DMS153 treated with DMSO at 0.1 percent for 48 hours (cell line): Measurements from ENCODE around the gene RGS4.

Source experiments
- DNase-seq: peaks from one replicate; lab custom pipeline; 2025; ENCODE audit not compliant: unreplicated experiment; lab: John Stamatoyannopoulos, UW

The RGS4 gene

DNA sequence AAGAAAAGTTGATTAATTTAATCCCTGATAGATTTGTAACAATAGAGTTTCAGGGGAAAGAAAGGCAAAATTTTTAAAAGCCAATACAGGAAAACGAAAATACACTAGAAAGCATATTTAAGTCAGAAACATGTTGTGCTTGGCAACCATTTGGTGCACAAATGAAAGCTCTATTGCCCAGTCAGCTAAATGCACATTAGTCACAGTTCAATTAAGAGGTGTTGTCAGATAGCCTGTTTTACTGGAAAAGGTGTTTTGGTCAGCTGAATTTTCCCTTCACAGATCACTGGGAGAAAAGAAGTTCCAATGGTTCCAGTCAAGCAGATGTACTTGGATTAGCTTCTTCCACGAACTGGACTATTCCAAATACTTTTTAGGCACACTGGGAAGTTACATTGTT lies 25.4 kb downstream of the RGS4 start:
- DNase-seq: no peak

DNA sequence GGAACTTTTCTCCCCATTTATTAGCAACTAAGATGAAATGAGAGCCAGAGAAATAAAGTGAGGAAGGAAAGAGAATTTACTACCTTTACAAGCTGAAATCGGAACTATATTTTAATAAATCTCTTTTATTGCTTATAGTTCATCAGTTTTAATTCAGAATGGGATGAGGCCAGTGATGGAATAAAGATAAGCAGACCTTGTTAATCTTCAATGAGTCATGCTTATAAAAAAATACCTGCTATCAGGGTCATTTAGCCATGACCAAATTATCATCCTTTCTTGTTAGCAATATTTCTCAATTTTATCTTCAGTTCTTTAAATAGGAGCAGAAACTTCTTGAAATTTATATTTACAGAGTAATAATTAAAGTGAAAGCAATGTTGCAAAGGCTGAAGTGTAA lies 26.1 kb downstream of the RGS4 start:
- no peak for DNase-seq

DNA sequence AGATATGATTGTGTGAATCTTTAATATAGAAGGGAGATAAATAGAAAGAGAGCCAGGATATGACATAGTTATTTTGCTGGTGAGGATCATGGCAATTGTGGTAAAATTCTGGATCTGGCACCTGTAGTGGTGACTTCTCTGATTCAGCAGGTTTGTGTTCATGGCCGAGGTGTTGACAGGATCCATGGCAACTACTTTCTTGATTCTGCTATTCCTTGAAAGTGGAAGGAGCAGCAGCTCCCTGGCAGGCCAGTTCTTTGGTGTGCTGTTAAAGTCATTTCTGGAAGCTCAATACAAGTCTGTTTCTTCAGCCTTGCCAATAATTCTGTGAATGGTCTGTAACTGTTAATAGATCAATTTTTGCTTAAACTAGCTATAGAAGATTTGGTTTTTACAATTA lies 33.4 kb downstream of the RGS4 start:
- no peak for DNase-seq

DNA sequence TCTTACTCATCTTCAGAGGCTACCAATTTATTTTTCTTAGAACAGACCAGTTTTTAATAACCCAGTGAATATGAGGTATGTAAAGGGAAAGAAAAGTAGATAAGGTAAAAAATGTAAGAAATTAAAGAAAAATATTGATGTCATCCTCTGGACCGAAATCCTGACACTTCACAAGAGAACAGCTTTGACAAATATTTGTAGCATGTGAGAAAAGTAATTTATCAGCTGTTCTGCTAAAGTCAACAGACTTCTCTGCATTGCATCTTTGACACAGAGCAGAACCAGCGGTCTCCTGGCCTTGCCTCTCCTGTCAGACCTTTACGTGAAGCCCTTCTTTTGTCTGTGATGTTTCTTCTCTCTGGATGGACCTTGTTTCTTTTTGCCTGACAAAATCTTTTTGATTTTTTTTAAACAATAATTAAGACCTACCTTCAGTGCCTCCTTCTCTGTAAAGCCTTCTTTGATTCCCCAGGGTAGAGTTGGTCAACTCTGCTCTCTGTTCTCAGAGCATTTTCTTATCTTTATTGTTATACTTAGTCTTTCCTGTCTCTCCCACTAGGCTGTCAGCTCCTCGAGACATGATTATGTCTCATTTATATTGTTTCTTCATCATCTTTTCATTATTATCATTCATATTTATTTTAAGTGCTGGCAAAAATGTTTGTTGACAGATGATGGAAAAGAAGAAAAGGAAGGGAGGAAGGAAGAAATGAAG lies 35.4 kb downstream of the RGS4 start:
- no peak for DNase-seq

DNA sequence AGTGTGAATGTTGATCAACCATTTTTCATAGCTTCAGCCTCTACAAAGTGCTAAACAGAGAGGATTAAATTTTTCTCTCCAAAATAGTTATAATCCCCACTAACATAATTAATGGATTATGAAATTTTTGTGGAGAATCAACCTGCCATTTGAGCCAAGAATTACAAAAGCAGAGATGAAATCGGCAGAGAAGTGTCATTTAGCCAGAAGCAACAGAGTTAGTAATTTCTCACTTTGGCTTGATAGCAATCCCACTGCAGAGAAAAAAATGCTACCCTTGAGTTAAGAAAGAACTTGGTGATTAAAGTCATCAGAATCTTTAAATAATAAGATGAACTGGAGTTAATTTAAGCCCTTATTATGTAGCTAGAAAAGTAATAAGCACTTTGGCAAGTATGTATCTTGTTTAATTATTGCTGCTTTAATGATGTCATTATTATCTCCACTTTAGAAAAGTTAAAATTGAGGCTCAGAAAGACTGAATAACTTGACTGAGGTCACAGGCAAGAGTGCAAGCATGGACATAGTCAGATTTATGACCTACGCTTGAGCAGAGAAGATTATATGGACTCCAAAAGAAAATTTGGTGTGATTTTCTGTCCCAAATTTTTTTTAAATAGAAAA lies 37.3 kb downstream of the RGS4 start:
- DNase-seq: no peak

DNA sequence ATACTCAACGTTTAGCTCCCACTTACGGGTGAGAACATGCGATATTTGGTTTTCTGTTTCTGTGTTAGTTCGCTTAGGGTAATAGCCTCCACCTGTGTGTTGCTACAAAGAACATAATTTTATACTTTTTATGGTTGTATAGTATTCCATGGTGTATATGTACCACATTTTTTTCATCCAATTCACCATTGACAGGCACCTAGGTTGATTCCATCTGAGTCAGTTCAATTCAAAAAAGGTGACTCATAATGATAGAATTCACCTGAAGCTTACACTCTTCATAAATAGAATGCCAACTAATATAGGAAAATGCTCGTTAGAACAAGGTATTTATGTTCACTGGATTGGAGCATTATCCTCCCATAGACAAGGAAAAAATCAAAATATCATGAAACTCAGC lies 38.5 kb downstream of the RGS4 start:
- DNase-seq: no peak

DNA sequence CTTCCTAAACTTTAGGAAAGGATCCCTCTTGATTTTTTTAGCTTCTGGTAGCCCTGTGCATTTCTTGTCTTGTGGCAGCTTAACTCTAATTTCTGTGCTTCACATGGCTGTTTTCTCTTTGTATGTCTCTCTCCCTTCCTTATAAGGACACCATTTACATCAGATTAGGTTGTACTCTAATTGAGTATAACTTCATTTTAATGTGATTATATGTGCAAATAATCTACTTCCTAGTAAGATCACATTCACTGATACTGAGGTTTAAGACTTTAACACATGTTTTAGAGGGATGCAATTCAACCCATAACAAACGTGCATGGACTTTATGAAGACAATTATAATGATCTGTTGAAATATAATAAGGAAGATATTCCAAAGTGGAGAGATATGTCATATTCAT lies 46.7 kb downstream of the RGS4 start:
- DNase-seq: no peak

DNA sequence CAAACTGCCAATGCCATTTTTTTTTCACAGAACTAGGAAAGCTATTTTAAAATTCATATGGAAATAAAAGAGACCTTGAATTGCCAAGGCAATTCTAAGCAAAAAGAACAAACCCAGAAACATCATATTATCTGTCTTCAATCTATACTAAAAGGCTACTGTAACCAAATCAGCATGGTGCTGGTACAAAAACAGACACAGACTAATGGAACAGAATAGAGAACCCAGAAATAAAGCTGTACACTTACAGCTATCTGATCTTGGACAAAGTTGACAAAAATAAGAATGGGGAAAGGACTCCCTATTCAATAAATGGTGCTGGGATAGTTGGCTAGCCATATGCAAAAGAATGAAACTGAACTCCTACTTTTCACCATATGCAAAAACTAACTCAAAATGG lies 50.5 kb downstream of the RGS4 start:
- no peak for DNase-seq

DNA sequence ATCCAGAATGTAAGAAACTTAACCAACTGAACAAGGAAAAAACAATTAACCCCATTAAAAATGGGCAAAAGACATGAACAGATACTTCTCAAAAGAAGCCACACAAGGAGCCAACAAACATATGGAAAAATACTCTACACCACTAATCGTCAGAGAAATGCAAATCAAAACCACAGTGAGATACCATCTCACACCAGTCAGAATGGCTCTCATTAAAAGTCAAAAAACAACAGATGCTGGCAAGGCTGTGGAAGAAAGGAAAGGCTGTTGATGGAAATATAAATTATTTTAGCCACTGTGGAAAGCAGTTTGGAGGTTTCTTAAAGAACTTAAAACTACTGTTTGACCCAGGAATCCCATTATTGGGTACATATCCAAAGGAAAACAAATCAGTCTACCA lies 51.2 kb downstream of the RGS4 start:
- DNase-seq: no peak

DNA sequence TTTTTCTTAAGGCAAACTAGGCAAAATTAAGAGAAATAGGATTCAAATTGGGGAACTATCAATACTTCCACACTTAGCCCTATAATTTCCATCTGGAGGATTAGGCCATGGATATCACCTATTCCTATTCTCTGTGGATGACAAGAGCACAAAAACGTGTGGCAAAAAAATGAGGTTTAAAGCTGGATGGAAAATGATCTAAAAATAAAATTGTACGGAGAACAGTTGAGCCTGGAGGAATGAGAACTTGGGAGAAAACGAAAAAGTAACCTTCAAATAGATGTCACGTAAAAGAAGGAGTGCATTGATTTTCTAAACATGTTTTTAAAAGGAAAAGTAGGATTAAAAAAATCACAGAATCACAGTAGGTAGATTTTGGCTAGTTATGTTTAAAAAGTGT lies 55.7 kb downstream of the RGS4 start:
- no peak for DNase-seq
